T-helper 2 cell treated with Interferon-gamma antibody and Interleukin-4, amounts not matched to agents 100 ng/mL and 5 ng/mL, for 36 hours (primary cell): ENCODE measurements around the gene SLC10A3. TPM values are rescaled to one million over a fixed set of nuclear protein-coding genes. Genes with fewer than 3 reads are reported as not detected.
"Not testable (repeated sequence)": the region's sequence is repeated elsewhere in the genome, so short reads cannot be mapped to it uniquely, and the experiment has no call there.

ENCODE experiments used
- intact Hi-C: fragments of 100-400 bp; cut with micrococcal nuclease; formaldehyde crosslinking; loops from one replicate; pipeline ENCODE4 v1.15.1; 2023
- total RNA-seq: library from RNA; stranded (reverse); gene quantifications from 2 replicates; pipeline ENCODE4 v1.2.3, GENCODE V29; 2022

Gene SLC10A3
- total RNA-seq, 1 donor from 2014 or later: 22.3 TPM

- intact Hi-C loops: no loop called here
Measured at GRCh38 chrX:154511761-154512160, 21.3 kb upstream of the SLC10A3 start.

GRCh38 chrX:154509455-154509854 lies 19.0 kb upstream of the SLC10A3 start:
- intact Hi-C loops: no loop called here

GRCh38 chrX:154508384-154508745 lies 17.9 kb upstream of the SLC10A3 start:
- intact Hi-C loops: no loop called here

GRCh38 chrX:154507673-154508383 lies 17.4 kb upstream of the SLC10A3 start:
- intact Hi-C loops: no loop called here

- intact Hi-C loops: no loop called here
Measured at GRCh38 chrX:154506483-154507332, 16.3 kb upstream of the SLC10A3 start.

GRCh38 chrX:154505734-154506133 lies 15.3 kb upstream of the SLC10A3 start:
- intact Hi-C loops: no loop called here

- intact Hi-C loops: no loop called here
Measured at GRCh38 chrX:154502989-154503388, 12.6 kb upstream of the SLC10A3 start.

GRCh38 chrX:154502098-154502497 lies 11.7 kb upstream of the SLC10A3 start:
- intact Hi-C loops: no loop called here

GRCh38 chrX:154501423-154501822 lies 11.0 kb upstream of the SLC10A3 start:
- intact Hi-C loops: not testable (repeated sequence)

DNA sequence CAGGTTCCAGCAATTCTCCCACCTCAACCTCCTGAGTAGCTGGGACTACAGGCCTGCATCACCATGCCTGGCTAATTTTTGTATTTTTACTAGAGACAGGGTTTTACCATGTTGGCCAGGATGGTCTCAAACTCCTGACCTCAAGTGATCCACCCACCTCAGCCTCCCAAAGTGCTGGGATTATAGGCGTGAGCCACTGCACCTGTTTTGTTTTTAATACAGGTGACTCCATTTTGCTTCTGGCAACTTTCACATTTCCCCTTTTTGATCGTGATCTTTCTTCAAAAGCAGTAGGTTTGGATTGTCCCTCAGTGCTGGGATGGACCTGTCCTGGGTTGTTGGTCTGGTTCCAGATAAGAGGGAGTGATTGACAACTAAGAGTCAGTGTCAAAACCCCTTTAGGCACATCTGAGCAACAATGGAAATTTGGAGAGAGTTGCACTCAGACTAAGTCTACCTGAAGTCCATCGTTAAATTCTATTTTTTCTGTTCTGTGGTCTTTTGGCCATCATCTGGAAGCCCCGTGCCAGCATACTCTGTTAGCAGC lies 6.2 kb upstream of the SLC10A3 start:
- intact Hi-C loops: not testable (repeated sequence)

DNA sequence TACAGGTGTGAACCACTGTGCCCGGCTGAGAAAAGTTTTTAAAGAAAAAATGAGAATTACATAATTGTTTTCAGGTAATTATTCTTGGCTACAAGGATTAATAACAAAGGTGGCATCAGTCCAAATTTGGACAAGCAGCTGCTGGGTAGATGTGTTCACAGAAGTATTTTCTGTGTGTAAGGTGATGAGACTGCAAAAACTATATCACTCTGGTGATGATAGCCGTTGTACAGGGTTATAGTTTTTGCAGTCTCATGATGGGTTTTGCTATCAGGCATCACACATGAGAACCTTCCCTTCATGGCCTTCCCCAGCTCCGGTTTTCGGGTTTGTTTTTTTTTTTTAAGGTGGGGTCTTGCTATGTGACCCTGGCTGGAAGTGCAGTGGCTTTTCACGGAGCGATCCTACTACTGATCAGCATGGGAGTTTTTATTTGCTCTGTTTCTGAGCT lies 5.1 kb upstream of the SLC10A3 start:
- intact Hi-C loops: no loop called here

GRCh38 chrX:154494715-154495114 lies 4.3 kb upstream of the SLC10A3 start:
- intact Hi-C loops: loop anchor here (5.0 kb wide), 1 partner anchor 97 kb away; the partner anchor contains the start of gene RPL10

DNA sequence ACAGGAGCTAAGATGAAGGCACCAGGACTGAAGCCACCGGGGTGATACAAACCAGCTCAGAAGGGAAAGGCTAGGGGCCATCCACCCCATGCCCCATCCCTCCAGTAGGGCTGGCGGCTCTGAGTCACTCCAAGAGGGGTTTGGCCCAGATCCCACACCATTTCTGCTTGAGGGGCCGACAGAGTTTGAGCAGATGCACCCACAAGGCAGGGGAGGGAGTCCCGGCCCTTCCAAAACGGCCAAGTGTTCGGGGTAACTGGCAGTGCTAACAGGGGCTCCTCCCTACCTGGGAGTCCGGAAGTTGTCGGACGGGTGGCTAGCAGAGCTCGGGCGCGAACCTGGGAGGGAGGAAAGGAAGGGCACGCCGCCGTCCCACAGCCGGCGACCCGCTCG lies 412 bp downstream of the SLC10A3 start:
- intact Hi-C loops: loop anchor here (1.0 to 5.0 kb wide), 6 partner anchors 11 to 93 kb away; partner anchors contain the start of genes ATP6AP1, FAM3A, IKBKG and LAGE3

GRCh38 chrX:154489182-154489581 lies 1.2 kb downstream of the SLC10A3 start:
- intact Hi-C loops: no loop called here

DNA sequence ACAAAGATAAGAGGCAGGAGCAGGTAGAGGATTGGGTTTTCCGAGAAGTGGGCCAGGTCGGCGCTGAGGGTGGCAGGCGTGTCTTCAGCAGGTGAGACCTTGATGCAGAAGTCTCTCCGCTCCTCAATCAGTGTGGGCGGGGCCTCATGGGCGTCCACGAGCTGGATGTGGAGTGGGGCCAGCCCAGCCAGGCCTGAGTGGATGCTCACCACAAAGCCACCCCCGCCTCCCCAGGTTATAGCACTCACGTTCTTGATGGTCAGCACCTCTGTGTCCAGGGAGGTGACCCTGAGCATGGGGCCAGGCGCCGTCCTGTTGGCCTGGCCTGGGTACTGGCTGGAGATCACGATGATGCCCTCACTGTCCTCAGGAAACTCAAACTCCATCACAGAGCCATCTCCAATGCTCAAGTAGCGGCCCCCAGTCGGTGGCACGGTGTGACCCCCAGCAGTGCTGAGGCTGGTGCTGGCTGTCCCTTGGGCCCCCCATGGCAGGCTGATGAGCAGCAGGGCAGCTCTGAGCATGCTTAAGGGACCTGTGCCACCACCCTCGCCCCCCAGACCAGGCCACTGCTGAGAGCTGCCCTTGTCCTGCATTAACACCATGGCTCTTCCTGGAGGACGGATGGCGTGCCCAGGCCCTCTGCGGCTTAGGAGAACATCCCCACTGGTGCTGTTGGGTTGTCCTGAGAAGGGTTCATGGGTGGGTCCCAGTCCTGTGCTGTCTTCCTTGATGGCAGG lies 1.9 kb downstream of the SLC10A3 start:
- intact Hi-C loops: no loop called here

- intact Hi-C loops: no loop called here
Measured at GRCh38 chrX:154487518-154488290, 2.7 kb downstream of the SLC10A3 start.

DNA sequence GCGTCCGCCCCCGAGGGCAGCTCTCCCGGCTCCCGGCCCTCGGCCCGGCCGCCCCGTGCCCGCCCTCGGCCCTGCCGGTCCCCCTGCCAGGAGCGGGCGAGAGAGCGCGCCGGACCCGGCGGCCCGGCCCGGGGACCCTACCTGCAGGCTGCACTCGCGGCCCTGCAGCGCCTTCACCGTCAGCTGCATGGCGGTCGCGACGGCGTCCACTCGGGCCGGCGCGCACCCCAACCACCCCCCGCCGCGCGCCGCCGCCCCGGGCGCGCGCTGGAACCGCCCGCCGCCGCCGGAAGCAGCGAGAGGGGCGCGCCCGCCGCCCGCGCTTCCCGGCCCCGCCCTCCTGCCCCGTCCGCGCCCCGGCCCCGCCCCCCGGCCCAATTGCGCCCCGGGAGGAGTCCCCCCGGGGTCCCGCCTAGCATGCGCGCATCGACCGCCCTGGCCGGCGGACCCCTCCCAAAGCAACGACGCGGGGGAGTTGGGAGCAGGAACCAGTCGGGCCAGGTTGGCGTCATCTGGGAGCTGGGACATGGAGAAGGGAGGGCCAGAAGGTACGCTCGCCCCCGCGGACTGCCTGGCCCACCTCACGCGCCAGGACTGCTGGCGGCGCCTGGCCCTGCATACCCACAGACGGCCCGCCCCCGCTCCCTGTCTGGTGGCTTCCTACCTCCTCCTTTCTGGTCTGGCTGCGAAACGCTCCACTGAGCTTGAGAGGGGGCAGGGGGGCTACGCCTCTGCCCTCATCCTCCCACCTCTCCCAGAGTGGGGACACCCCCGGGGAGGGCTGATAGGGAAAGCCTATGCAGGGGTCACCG lies 3.8 kb downstream of the SLC10A3 start, which contains the start of gene UBL4A:
Gene UBL4A, minus strand, starts transcription at position 220 of the 812 bp plus-strand sequence. Its CDS starts 31 bp downstream, at position 189.
- intact Hi-C loops: no loop called here

GRCh38 chrX:154486052-154486395 lies 4.4 kb downstream of the SLC10A3 start:
- intact Hi-C loops: no loop called here

GRCh38 chrX:154485150-154486051 lies 5.0 kb downstream of the SLC10A3 start:
- intact Hi-C loops: no loop called here
